Measurements from ENCODE around the gene IGSF3.

IGSF3 gene

DNA sequence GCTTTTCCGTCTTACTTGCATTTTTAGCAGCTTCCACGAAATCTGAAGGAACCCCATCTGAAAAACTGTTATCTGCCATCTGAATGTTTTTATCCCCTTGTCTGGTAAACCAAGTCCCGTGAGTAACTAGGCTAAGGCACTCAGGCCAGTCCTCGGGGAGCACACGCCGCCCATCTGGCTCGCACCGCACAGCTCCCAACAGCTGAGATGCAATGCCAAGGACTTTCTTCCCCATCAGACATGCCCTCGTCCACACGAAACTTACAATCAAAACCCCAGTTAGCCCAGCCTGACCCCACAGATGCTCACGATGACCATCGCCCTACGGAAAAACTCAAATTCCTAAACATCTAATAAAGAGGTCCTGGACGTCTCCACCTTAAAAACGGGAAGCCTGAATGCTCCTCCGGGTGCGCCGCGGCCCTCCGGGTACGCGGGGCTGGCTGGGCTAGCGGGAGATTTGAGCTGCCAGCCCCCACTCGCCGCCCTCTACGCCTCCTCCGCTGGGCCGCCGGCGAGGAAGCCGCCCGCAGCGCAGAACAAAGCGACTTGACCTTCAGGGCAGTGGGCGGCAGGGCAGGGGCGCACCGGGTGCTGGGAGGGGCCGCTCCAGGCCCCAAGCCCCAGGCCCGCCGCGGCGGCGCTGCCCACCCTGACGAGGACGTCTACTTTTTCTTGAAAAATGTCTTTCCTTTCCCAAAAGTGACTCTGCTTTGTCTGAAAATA is 133.4 kb downstream of the IGSF3 start:
- no peak overlapping the region for H3K4me3 ChIP-seq (ENCODE audit: low read depth, low read length)
- DNase-seq (ENCODE audit: low read depth) = no peak
- TF ChIP-seq, protein P1, sequence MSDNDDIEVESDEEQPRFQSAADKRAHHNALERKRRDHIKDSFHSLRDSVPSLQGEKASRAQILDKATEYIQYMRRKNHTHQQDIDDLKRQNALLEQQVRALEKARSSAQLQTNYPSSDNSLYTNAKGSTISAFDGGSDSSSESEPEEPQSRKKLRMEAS (IDR thresholded peaks at IDR 0.05; ENCODE audit: low read depth, low read length) = no peak
- TF ChIP-seq MYC (IDR thresholded peaks at IDR 0.05; ENCODE audit: low read depth, low read length) (no peak), POLR2A (IDR thresholded peaks at IDR 0.05; ENCODE audit: extremely low read depth, insufficient read length) (no peak)
- TF ChIP-seq, protein P2, sequence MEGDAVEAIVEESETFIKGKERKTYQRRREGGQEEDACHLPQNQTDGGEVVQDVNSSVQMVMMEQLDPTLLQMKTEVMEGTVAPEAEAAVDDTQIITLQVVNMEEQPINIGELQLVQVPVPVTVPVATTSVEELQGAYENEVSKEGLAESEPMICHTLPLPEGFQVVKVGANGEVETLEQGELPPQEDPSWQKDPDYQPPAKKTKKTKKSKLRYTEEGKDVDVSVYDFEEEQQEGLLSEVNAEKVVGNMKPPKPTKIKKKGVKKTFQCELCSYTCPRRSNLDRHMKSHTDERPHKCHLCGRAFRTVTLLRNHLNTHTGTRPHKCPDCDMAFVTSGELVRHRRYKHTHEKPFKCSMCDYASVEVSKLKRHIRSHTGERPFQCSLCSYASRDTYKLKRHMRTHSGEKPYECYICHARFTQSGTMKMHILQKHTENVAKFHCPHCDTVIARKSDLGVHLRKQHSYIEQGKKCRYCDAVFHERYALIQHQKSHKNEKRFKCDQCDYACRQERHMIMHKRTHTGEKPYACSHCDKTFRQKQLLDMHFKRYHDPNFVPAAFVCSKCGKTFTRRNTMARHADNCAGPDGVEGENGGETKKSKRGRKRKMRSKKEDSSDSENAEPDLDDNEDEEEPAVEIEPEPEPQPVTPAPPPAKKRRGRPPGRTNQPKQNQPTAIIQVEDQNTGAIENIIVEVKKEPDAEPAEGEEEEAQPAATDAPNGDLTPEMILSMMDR (IDR thresholded peaks at IDR 0.05; ENCODE audit: low read depth, low read length) = no peak

DNA sequence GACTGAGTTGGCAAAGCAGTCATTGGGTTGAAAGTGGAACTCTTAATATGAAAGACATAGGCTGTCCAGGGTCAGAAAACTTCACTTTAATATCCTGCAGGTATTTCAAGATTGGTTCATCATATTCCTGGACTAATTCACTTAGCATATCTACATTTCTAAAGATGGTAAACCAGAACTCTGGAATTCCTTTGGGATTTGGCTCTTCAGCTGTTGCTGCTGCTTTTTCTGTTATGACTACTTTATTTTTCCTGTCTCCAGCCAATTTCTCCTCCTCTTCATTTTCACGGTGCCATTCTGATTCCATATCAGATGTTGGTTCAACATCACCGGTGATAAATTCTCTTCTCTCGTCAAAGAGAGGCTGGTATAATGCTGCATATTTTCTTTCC is 134.1 kb downstream of the IGSF3 start:
- H3K4me3 ChIP-seq (ENCODE audit: low read depth, low read length) = no peak overlapping the region
- no peak for DNase-seq (ENCODE audit: low read depth)
- no peak for TF ChIP-seq MYC (IDR thresholded peaks at IDR 0.05; ENCODE audit: low read depth, low read length)
- TF ChIP-seq, protein P2 (IDR thresholded peaks at IDR 0.05; ENCODE audit: low read depth, low read length) = no peak

DNA sequence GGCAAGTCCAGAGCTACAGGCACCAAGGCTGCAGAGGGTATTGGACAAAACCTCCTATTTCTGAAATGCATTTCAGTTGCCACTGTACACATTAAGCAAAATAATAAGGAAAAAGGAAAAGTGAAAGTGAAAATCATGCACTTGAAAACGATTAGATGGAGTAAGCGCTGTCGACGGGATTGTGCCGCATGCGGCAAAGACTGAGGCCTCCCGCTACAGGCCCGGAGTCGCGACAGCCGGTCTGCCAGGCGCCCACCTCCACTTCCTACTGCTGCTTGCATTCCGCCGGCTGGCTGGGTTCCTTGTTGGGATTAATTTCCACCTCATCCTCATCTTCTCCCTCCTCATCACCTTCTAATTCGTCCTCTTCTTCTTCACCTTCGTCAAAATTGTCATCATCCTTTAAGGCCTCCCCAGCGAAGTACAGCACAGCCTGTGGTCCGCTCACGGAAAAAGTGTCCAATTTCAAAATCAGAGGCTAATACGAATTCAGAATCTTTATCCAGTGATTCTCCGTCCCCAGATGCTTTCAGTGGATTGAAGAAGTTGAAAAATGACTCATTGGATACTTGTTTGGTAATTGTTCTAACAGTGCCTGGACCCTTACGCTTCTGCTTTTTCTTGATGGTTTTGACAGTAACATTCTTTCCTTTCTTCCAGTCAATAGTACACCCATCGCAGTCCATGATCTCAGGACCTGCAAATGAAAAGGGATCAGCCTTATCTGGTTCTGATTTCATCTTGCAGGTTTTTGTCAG is 134.7 kb downstream of the IGSF3 start:
- no peak overlapping the region for H3K4me3 ChIP-seq (ENCODE audit: low read depth, low read length)
- TF ChIP-seq POLR2A (IDR thresholded peaks at IDR 0.05; ENCODE audit: extremely low read depth, insufficient read length) (no peak), MYC (IDR thresholded peaks at IDR 0.05; ENCODE audit: low read depth, low read length) (no peak)
- TF ChIP-seq, protein P2 (IDR thresholded peaks at IDR 0.05; ENCODE audit: low read depth, low read length) = no peak
- TF ChIP-seq, protein P1 (IDR thresholded peaks at IDR 0.05; ENCODE audit: low read depth, low read length) = no peak
- DNase-seq (ENCODE audit: low read depth) = no peak

DNA sequence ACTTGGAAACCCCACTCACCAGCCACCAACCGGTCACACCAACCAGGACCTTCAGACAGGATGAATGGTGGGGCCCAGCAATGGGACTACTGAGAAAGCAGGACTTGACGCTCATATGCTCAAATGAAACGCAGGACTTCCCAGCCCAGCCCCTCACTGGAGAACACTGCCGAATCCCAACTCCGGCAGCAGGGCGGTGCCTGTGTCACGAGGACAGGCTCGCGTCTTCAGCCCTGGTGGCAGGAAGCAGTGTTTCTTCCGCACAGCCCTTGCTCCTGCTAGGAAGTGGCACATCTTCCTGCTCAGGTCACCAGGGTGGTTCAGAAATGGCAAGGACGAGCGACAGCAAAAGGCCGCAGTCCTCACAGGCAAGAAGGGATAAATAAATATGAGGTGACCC is 135.6 kb downstream of the IGSF3 start:
- DNase-seq (ENCODE audit: low read depth) = no peak
- no peak overlapping the region for H3K4me3 ChIP-seq (ENCODE audit: low read depth, low read length)
- TF ChIP-seq MYC (IDR thresholded peaks at IDR 0.05; ENCODE audit: low read depth, low read length) = no peak
- TF ChIP-seq, protein P1 (IDR thresholded peaks at IDR 0.05; ENCODE audit: low read depth, low read length) = no peak
- TF ChIP-seq POLR2A (IDR thresholded peaks at IDR 0.05; ENCODE audit: extremely low read depth, insufficient read length) = no peak
- TF ChIP-seq, protein P2 (IDR thresholded peaks at IDR 0.05; ENCODE audit: low read depth, low read length) = no peak

DNA sequence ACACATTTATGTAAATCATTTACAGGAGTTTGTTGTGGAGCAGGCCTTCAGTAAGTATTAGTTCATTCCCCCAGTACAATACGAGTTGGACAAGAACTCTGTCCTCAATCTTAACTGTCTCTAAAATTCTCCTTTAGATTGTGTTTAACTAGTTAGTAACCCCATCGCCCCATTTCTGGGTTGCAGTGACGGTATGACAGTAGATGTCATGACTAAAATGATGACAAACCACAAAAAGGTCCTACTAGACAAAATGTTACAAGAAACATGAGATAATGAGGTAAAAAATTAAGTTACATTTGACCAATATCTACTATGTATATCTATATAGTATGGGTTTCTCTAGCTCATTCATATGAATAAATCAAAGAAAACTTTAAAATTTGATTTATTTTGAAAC is 137.9 kb downstream of the IGSF3 start:
- TF ChIP-seq MYC (IDR thresholded peaks at IDR 0.05; ENCODE audit: low read depth, low read length) (no peak), POLR2A (IDR thresholded peaks at IDR 0.05; ENCODE audit: extremely low read depth, insufficient read length) (no peak)
- TF ChIP-seq, protein P1 (IDR thresholded peaks at IDR 0.05; ENCODE audit: low read depth, low read length) = no peak
- TF ChIP-seq, protein P2 (IDR thresholded peaks at IDR 0.05; ENCODE audit: low read depth, low read length) = no peak
- no peak overlapping the region for H3K4me3 ChIP-seq (ENCODE audit: low read depth, low read length)
- no peak for DNase-seq (ENCODE audit: low read depth)
